Measurements from ENCODE around the gene CSTA.

GRCh38 chr3:122318620-122319019, 6.4 kb upstream of the CSTA start:
- TF ChIP-seq CTCF (IDR thresholded peaks at IDR 0.05; ENCODE audit: poor library complexity) (no peak), EZH2phosphoT487 (IDR thresholded peaks at IDR 0.05; ENCODE audit: low read depth, severe bottlenecking, unreplicated experiment) (no peak)
